PC-3 (cell line): Measurements from ENCODE around the gene PRDM2.

Source experiments
- CTCF ChIP-seq: fragments of 300-600 bp; sonication (generic); conservative IDR thresholded peaks from 2 replicates; pipeline ENCODE4 v1.5.1; 2017; ENCODE audit warnings: antibody characterized with exemption, low read depth, mild to moderate bottlenecking, low read length
- EZH2 ChIP-seq: fragments of 300-600 bp; sonication (generic); IDR thresholded peaks from one replicate; pipeline ENCODE4 v1.6.1; 2017; ENCODE audit warnings: antibody characterized with exemption, mild to moderate bottlenecking, low read length; ENCODE audit not compliant: unreplicated experiment

- TF ChIP-seq CTCF (no peak), EZH2 (no peak)
Measured at GRCh38 chr1:13766592-13767564, 66.9 kb downstream of the PRDM2 start.
